Common myeloid progenitor, CD34-positive (primary cell): ENCODE measurements around the gene RBMS2.
A peak's percentile ranks its signal among the peaks of the same experiment; 100 is the strongest.

Experiments used
- CTCF ChIA-PET: fragments of 350-600 bp; sonication (Branson Sonifier 250); formaldehyde crosslinking; loops from one replicate; lab custom pipeline; 2021; ENCODE audit warnings: antibody characterized with exemption; lab: Charles Lee
- POLR2A ChIA-PET: fragments of 350-600 bp; sonication (Branson Sonifier 250); formaldehyde crosslinking; loops from one replicate; lab custom pipeline; 2021; ENCODE audit warnings: antibody characterized with exemption; lab: Charles Lee
- DNase-seq, 3 donors: peaks; one replicate each; pipeline versions ENCODE4 v3.0.0 to v3.0.0-alpha.2; 2013
- H3K27ac ChIP-seq, 2 experiments: 1 replicate in 1 of 2; 2 replicates in 1 of 2; pipeline ENCODE4 v1.7.0; 2013; ENCODE audit warnings: inconsistent platforms in 2 of 2, low read length in 2 of 2, mild to moderate bottlenecking in 2 of 2, low read depth in 1 of 2, moderate library complexity in 1 of 2; ENCODE audit not compliant: severe bottlenecking in 2 of 2, insufficient read depth in 1 of 2, poor library complexity in 1 of 2
- H3K27me3 ChIP-seq, 5 experiments: replicated peaks in 2 of 5; 1 replicate in 3 of 5; 2 replicates in 2 of 5; pipeline versions ENCODE4 v1.6.1 to v1.7.0; 2013; ENCODE audit warnings: low read length in 4 of 5, mild to moderate bottlenecking in 2 of 5, moderate library complexity in 2 of 5, inconsistent platforms in 1 of 5; ENCODE audit not compliant: insufficient read depth in 5 of 5, control insufficient read depth in 4 of 5
- H3K36me3 ChIP-seq, 4 experiments: 1 replicate in 2 of 4; 2 replicates in 2 of 4; pipeline versions ENCODE4 v1.6.1 to v1.7.0; 2013; ENCODE audit warnings: low read length in 3 of 4, control low read depth in 1 of 4, mild to moderate bottlenecking in 1 of 4; ENCODE audit not compliant: control insufficient read depth in 4 of 4, insufficient read depth in 4 of 4
- H3K4me1 ChIP-seq, 4 experiments: 1 replicate in 3 of 4; 2 replicates in 1 of 4; pipeline versions ENCODE4 v1.6.1 to v1.7.1; 2013; ENCODE audit warnings: low read length in 3 of 4, mild to moderate bottlenecking in 3 of 4, control low read depth in 1 of 4, inconsistent platforms in 1 of 4, moderate library complexity in 1 of 4; ENCODE audit not compliant: control insufficient read depth in 4 of 4, insufficient read depth in 4 of 4; ENCODE audit errors: control extremely low read depth in 1 of 4
- H3K4me3 ChIP-seq, 7 experiments: 1 replicate in 4 of 7; 2 replicates in 3 of 7; pipeline versions ENCODE4 v1.5.1 to v1.7.0; 2013; ENCODE audit warnings: mild to moderate bottlenecking in 7 of 7, low read length in 6 of 7, moderate library complexity in 6 of 7, inconsistent platforms in 2 of 7, low read depth in 2 of 7, control low read depth in 1 of 7; ENCODE audit not compliant: insufficient read depth in 4 of 7, control insufficient read depth in 1 of 7; ENCODE audit errors: extremely low read depth in 1 of 7
- H3K9me3 ChIP-seq, 5 experiments: 1 replicate in 4 of 5; 2 replicates in 1 of 5; pipeline versions ENCODE4 v1.6.1 to v1.7.1; 2013; ENCODE audit warnings: low read length in 4 of 5, mild to moderate bottlenecking in 2 of 5, inconsistent platforms in 1 of 5, low read depth in 1 of 5, moderate library complexity in 1 of 5; ENCODE audit not compliant: control insufficient read depth in 4 of 5, insufficient read depth in 2 of 5; ENCODE audit errors: control extremely low read depth in 1 of 5
- WGBS: methylation state at CpG from one replicate; pipeline ENCODE4 v1.1.5; 2013; ENCODE audit not compliant: insufficient coverage; 5-methylcytosine and 5-hydroxymethylcytosine counted together

RBMS2 gene

DNA sequence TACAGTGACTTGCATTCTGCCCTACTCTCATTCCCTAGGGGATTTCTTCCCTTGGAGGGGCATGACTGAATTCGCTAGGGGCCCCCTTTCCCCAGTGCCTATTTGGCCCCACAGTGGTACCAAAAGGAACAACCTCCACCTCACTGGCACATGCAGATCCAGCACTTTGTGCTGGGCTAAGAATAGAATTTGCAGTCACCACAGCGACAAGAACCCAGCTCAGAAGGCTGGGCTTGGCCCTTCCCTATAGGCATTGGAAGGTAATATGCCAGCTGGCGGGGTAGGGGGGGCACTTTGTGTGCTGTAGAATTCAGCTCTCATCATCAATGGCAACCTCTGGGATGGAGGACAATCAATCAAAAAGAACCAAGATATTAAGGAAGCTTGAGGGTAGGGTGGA is 94.6 kb downstream of the RBMS2 start:
- CTCF ChIA-PET: interaction anchor here (1.2 to 1.6 kb wide), 3 partner anchors 10 to 36 kb away, joined by 3 to 10 read pairs (median 4); no protein-coding TSS in a partner anchor
- no peaks in the 10 kb centered on the region for H3K27me3 ChIP-seq
- DNase-seq: no peak
- POLR2A ChIA-PET: interaction anchor here (0.6 kb wide), 1 partner anchor 13 kb away, joined by 4 read pairs; no protein-coding TSS in a partner anchor
- peaks cover 28 to 81% (median 68%) of the 10 kb centered on the region in 4 experiments for H3K36me3 ChIP-seq
- no peak overlapping the region for H3K4me3 ChIP-seq
- 94% methylated on average over 2 of the region's 3 CpGs for WGBS
- no peaks in the 10 kb centered on the region for H3K9me3 ChIP-seq
- no peaks in the 10 kb centered on the region for H3K4me1 ChIP-seq
- H3K27ac ChIP-seq: no peak overlapping the region

DNA sequence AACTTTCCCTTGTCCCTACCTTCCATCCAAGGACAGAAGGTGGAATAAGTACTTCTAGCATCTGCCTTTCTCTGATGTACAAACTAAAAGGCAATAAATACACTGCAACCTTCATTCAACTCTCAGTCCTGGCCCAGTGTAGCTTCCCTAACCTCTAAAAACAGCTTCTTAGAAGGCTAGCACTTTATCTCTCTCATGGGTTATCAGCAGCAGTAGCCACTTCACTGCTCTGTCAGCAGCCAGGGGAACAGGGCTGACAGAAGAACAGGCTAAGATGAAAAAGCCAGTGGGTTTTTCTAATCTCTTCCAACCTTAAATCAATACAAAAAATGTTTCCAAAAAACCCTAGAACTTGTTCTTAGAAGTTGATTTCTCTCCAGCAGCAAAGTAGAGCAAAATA is 95.3 kb downstream of the RBMS2 start:
- no peak overlapping the region for H3K27ac ChIP-seq
- peaks cover 27 to 81% (median 62%) of the 10 kb centered on the region in 4 experiments for H3K36me3 ChIP-seq
- POLR2A ChIA-PET: interaction anchor here (0.6 kb wide), 1 partner anchor 12 kb away, joined by 4 read pairs; no protein-coding TSS in a partner anchor
- no peaks in the 10 kb centered on the region for H3K27me3 ChIP-seq
- no peaks in the 10 kb centered on the region for H3K4me1 ChIP-seq
- no peak overlapping the region for H3K4me3 ChIP-seq
- no peak for DNase-seq
- no peaks in the 10 kb centered on the region for H3K9me3 ChIP-seq
- CTCF ChIA-PET: interaction anchor here (0.6 to 1.6 kb wide), 4 partner anchors 9 to 117 kb away, joined by 3 to 10 read pairs (median 4); no protein-coding TSS in a partner anchor

- Histone ChIP-seq H3K27ac (peak overlapping the region in 1 of 2 experiments; percentile 43), H3K4me1 (peaks cover 5 to 19% (median 12%) of the 10 kb centered on the region in 4 experiments), H3K4me3 (no peak overlapping the region), H3K9me3 (no peaks in the 10 kb centered on the region), H3K36me3 (peaks cover 8 to 44% (median 24%) of the 10 kb centered on the region in 4 experiments), H3K27me3 (no peaks in the 10 kb centered on the region)
- DNase-seq: no peak
- POLR2A ChIA-PET: no interaction called here
- WGBS: 100% methylated on average over 1 of the region's 1 CpG
- CTCF ChIA-PET: interaction anchor here (1.2 to 19.7 kb wide), 5 partner anchors 11 to 109 kb away, joined by 3 to 316 read pairs (median 7); no protein-coding TSS in a partner anchor
These were observed 100.9 kb downstream of the RBMS2 start for GRCh38 chr12:56622535-56622934.

- CTCF ChIA-PET: interaction anchor here (0.6 to 19.7 kb wide), 5 partner anchors 10 to 113 kb away, joined by 3 to 316 read pairs (median 3); no protein-coding TSS in a partner anchor
- H3K27me3 ChIP-seq: no peaks in the 10 kb centered on the region
- peaks cover 20 to 42% (median 39%) of the 10 kb centered on the region in 4 experiments for H3K4me1 ChIP-seq
- no peaks in the 10 kb centered on the region for H3K9me3 ChIP-seq
- POLR2A ChIA-PET: interaction anchor here (1.6 kb wide), 1 partner anchor 10 kb away, joined by 4 read pairs; no protein-coding TSS in a partner anchor
- no peak overlapping the region for H3K4me3 ChIP-seq
- DNase-seq: peak in 2 of 3 donors; percentile 42 to 48
- no peak overlapping the region for H3K27ac ChIP-seq
- peaks cover 3 to 29% (median 7%) of the 10 kb centered on the region in 4 experiments for H3K36me3 ChIP-seq
These were observed 105.1 kb downstream of the RBMS2 start for GRCh38 chr12:56626701-56627100.

DNA sequence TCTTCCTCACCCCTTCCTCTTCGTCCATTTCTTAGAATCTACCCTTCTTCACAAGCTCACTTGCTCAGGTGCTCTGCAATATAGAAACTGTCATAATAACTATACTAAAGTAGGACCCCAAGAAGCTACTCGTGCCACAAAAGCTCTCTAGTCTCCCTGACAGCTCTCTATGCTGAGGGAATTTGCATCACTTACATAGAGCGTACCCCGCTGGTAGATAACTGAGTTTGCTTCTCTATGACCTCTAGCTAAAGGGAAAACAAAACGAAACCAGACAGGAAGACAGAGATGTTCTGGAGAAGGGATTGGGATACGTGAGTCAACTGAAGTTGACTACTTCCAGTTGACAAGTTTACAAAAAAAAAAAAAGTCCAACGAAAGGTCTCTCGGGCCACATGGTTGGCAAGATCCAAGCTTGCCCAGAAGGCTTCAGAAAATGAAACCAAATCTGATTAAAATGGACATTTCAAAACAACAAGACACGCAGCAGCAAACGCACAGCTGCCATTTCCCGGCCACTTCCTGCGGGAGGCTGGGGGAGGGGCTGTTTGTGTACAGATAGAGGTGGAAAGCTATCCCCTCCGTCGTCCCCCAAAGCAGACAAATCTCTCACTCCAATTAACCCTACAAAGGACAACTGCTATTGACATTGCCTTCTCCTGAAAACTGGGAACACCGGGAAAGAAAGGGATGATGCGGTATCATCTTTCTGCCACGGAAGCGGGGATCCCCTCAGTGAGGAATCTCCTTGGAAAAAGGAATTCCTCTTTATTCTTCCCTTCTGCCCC is 107.2 kb downstream of the RBMS2 start:
- Histone ChIP-seq H3K27me3 (no peaks in the 10 kb centered on the region), H3K9me3 (no peaks in the 10 kb centered on the region), H3K4me3 (peak overlapping the region; percentile 87 to 99 (median 96)), H3K36me3 (peaks cover 0 to 17% (median 2%) of the 10 kb centered on the region in 4 experiments), H3K4me1 (peaks cover 30 to 62% (median 60%) of the 10 kb centered on the region in 4 experiments), H3K27ac (peak overlapping the region; percentile 90 to 96)
- POLR2A ChIA-PET: interaction anchor here (0.5 to 1.2 kb wide), 7 partner anchors 12 to 341 kb away, joined by 3 to 5 read pairs (median 3); partner anchors contain the start of gene ATP5F1B
- WGBS: 0% methylated on average over 5 of the region's 18 CpGs
- peak; percentile 55 to 83 (median 81) for DNase-seq
- CTCF ChIA-PET: interaction anchor here (0.7 to 19.7 kb wide), 10 partner anchors 9 to 115 kb away, joined by 3 to 316 read pairs (median 6); no protein-coding TSS in a partner anchor

GRCh38 chr12:56629459-56630179 is 108.0 kb downstream of the RBMS2 start:
- H3K36me3 ChIP-seq: peaks cover 0 to 12% (median 2%) of the 10 kb centered on the region in 4 experiments
- peak in 2 of 3 donors; percentile 38 to 44 for DNase-seq
- CTCF ChIA-PET: interaction anchor here (0.7 to 19.7 kb wide), 11 partner anchors 8 to 115 kb away, joined by 3 to 316 read pairs (median 5); no protein-coding TSS in a partner anchor
- H3K4me3 ChIP-seq: peak overlapping the region; percentile 87 to 99 (median 96)
- H3K27ac ChIP-seq: peak overlapping the region; percentile 90 to 96
- WGBS: 0% methylated on average over 30 of the region's 46 CpGs
- H3K9me3 ChIP-seq: no peaks in the 10 kb centered on the region
- POLR2A ChIA-PET: interaction anchor here (0.6 to 0.8 kb wide), 5 partner anchors 13 to 342 kb away, joined by 3 to 5 read pairs (median 4); no protein-coding TSS in a partner anchor
- H3K4me1 ChIP-seq: peaks cover 30 to 66% (median 62%) of the 10 kb centered on the region in 4 experiments
- no peaks in the 10 kb centered on the region for H3K27me3 ChIP-seq
